IMR-90 (cell line): ENCODE results near the gene NTM. TPM values are rescaled to one million over a fixed set of nuclear protein-coding genes. Genes with fewer than 3 reads are reported as not detected.
A peak's percentile ranks its signal among the peaks of the same experiment; 100 is the strongest.

ENCODE experiments used
- ATAC-seq: fragments of 200-7000 bp; cut with Tn5 transposase; 2 replicates; pipeline ENCODE4 v1.9.1; 2020; ENCODE audit warnings: low read depth, mild to moderate bottlenecking, moderate library complexity
- BruUV-seq: library from RNA; stranded (reverse); fragments of 400-500 nt; replicated peaks from 2 replicates; lab custom pipeline; 2021; lab: Mats Ljungman, UMichigan
- CTCF ChIA-PET: fragments of 300-600 bp; formaldehyde crosslinking; extraction: SDS; loops from one replicate; lab custom pipeline; 2021; ENCODE audit warnings: antibody characterized with exemption; lab: Yijun Ruan, JAX
- POLR2A ChIA-PET: fragments of 300-600 bp; sonication (Branson Sonifier 250); formaldehyde crosslinking; loops from one replicate; lab custom pipeline; 2022; ENCODE audit warnings: antibody characterized with exemption; ENCODE audit not compliant: unreplicated experiment; lab: Charles Lee
- DNase-seq: peaks from one replicate; pipeline ENCODE4 v3.0.0; 2013
- H2AFZ ChIP-seq: replicated peaks from 2 replicates; pipeline ENCODE3; 2013; ENCODE audit warnings: low read length, mild to moderate bottlenecking; ENCODE audit not compliant: poor library complexity
- H2AK5ac ChIP-seq: 2 replicates; pipeline ENCODE4 v1.6.1; 2013; ENCODE audit warnings: low read depth, low read length, inconsistent platforms
- H2AK9ac ChIP-seq: replicated peaks from 2 replicates; pipeline ENCODE3; 2013; ENCODE audit warnings: mild to moderate bottlenecking, low read depth, low read length, moderate library complexity; ENCODE audit not compliant: poor library complexity
- H2BK120ac ChIP-seq: 2 replicates; pipeline ENCODE4 v1.6.1; 2013; ENCODE audit warnings: low read depth, low read length, inconsistent platforms
- H2BK15ac ChIP-seq: 3 replicates; pipeline ENCODE4 v1.6.1; 2013; ENCODE audit warnings: low read depth, low read length, inconsistent platforms
- H2BK20ac ChIP-seq: 2 replicates; pipeline ENCODE4 v1.6.1; 2013; ENCODE audit warnings: low read depth, mild to moderate bottlenecking, inconsistent platforms, low read length, moderate library complexity
- H2BK5ac ChIP-seq: 2 replicates; pipeline ENCODE4 v1.6.1; 2013; ENCODE audit warnings: mild to moderate bottlenecking, low read depth, low read length, inconsistent platforms; ENCODE audit not compliant: poor library complexity, severe bottlenecking
- H3K14ac ChIP-seq: replicated peaks from 2 replicates; pipeline ENCODE4 v1.6.1; 2013; ENCODE audit warnings: low read depth, low read length, inconsistent platforms
- H3K18ac ChIP-seq: 2 replicates; pipeline ENCODE4 v1.6.1; 2013; ENCODE audit warnings: low read depth, low read length, control low read depth
- H3K23ac ChIP-seq: 2 replicates; pipeline ENCODE4 v1.6.1; 2013; ENCODE audit warnings: low read depth, low read length, inconsistent platforms
- H3K27ac ChIP-seq: 2 replicates; pipeline ENCODE4 v1.5.1; 2013; ENCODE audit warnings: mild to moderate bottlenecking, control low read depth, low read length; ENCODE audit not compliant: insufficient read depth
- H3K27me3 ChIP-seq: 2 replicates; pipeline ENCODE4 v1.6.1; 2013; ENCODE audit warnings: low read length; ENCODE audit not compliant: control insufficient read depth, insufficient read depth
- H3K36me3 ChIP-seq: 2 replicates; pipeline ENCODE4 v1.6.1; 2013; ENCODE audit warnings: low read length, mixed read lengths; ENCODE audit not compliant: control insufficient read depth, insufficient read depth
- H3K4ac ChIP-seq: 2 replicates; pipeline ENCODE4 v1.6.1; 2013; ENCODE audit warnings: low read depth, low read length, inconsistent platforms
- H3K4me1 ChIP-seq: 2 replicates; pipeline ENCODE4 v1.6.1; 2013; ENCODE audit warnings: low read length, mixed read lengths; ENCODE audit not compliant: control insufficient read depth, insufficient read depth
- H3K4me2 ChIP-seq: 2 replicates; pipeline ENCODE4 v1.6.1; 2013; ENCODE audit warnings: low read depth, mild to moderate bottlenecking, control low read depth, low read length, moderate library complexity
- H3K4me3 ChIP-seq: 2 replicates; pipeline ENCODE4 v1.5.1; 2013; ENCODE audit warnings: low read depth, mild to moderate bottlenecking, control low read depth, low read length, moderate library complexity; ENCODE audit not compliant: insufficient read depth
- H3K56ac ChIP-seq: 2 replicates; pipeline ENCODE4 v1.6.1; 2013; ENCODE audit warnings: low read length, inconsistent platforms; ENCODE audit not compliant: insufficient read depth; ENCODE audit errors: extremely low read depth
- H3K79me1 ChIP-seq, 2 experiments: 2 replicates each; pipeline ENCODE4 v1.6.1; 2013; ENCODE audit warnings: low read length in 2 of 2, inconsistent platforms in 1 of 2, low read depth in 1 of 2
- H3K9ac ChIP-seq: 2 replicates; pipeline ENCODE4 v1.6.1; 2013; ENCODE audit warnings: low read depth, low read length, control low read depth
- H3K9me1 ChIP-seq: 2 replicates; pipeline ENCODE4 v1.6.1; 2013; ENCODE audit warnings: low read length, inconsistent platforms; ENCODE audit not compliant: insufficient read depth
- H3K9me3 ChIP-seq: 2 replicates; pipeline ENCODE4 v1.6.1; 2013; ENCODE audit warnings: low read length; ENCODE audit not compliant: control insufficient read depth, insufficient read depth
- H4K20me1 ChIP-seq: 2 replicates; pipeline ENCODE4 v1.6.1; 2013; ENCODE audit warnings: low read length, inconsistent platforms; ENCODE audit not compliant: insufficient read depth
- H4K5ac ChIP-seq: 2 replicates; pipeline ENCODE4 v1.6.1; 2013; ENCODE audit warnings: mild to moderate bottlenecking, low read depth, low read length, control low read depth
- H4K8ac ChIP-seq, 2 experiments: 2 replicates each; pipeline ENCODE4 v1.6.1; 2013; ENCODE audit warnings: low read depth in 2 of 2, low read length in 2 of 2, control low read depth in 1 of 2, inconsistent platforms in 1 of 2
- H4K91ac ChIP-seq: 2 replicates; pipeline ENCODE4 v1.6.1; 2013; ENCODE audit warnings: low read depth, low read length, inconsistent platforms; ENCODE audit not compliant: insufficient read depth
- BHLHE40 ChIP-seq: fragments of 150-350 bp; IDR thresholded peaks from 2 replicates; pipeline ENCODE4 v1.6.1; 2016; ENCODE audit warnings: mild to moderate bottlenecking, low read depth, low read length
- ELK1 ChIP-seq: fragments of 150-350 bp; IDR thresholded peaks from 2 replicates; pipeline ENCODE4 v1.6.1; 2016; ENCODE audit warnings: low read depth, mild to moderate bottlenecking, low read length, moderate library complexity, borderline replicate concordance
- FOS ChIP-seq: fragments of 150-350 bp; IDR thresholded peaks from 2 replicates; pipeline ENCODE4 v1.6.1; 2016; ENCODE audit warnings: low read depth, low read length
- MAFK ChIP-seq: IDR thresholded peaks from 2 replicates; pipeline ENCODE4 v1.6.1; 2012; ENCODE audit warnings: low read depth, low read length, improper control_type of control experiment
- RAD21 ChIP-seq: IDR thresholded peaks from 2 replicates; pipeline ENCODE4 v1.6.1; 2012; ENCODE audit warnings: low read length, improper control_type of control experiment
- RFX5 ChIP-seq: IDR thresholded peaks from 2 replicates; pipeline ENCODE4 v1.8.0; 2012; ENCODE audit warnings: low read depth, mild to moderate bottlenecking, low read length, moderate library complexity
- WGBS, 2 experiments: methylation state at CpG; one replicate each; pipeline versions ENCODE4 v1.1.5 to v1.1.7; 2013; ENCODE audit warnings: missing lambda C conversion rate in 2 of 2; ENCODE audit not compliant: insufficient read length in 1 of 2; ENCODE audit errors: extremely low coverage in 2 of 2; 5-methylcytosine and 5-hydroxymethylcytosine counted together
- dilution Hi-C: fragments of 300-500 bp; cut with HindIII; formaldehyde crosslinking; loops from one replicate; pipeline ENCODE4 v1.14.3; 2018; ENCODE audit warnings: low sequenced_read_pairs; ENCODE audit not compliant: unreplicated experiment
- in situ Hi-C: fragments of 300-500 bp; cut with MboI; formaldehyde crosslinking; loops from 3 replicates; pipeline ENCODE4 v1.14.3; 2019; ENCODE audit warnings: low sequenced_read_pairs, inconsistent platforms, mixed read lengths
- intact Hi-C: fragments of 100-400 bp; cut with micrococcal nuclease; formaldehyde crosslinking; loops from 2 replicates; pipeline ENCODE4 v1.10.0; 2022
- polyA plus RNA-seq, 3 experiments: library from polyadenylated mRNA; depleted of rRNA; stranded (reverse); fragments of >200 nt; gene quantifications; 2 replicates each; pipeline ENCODE4 v1.2.3, GENCODE V29; 2012; ENCODE audit warnings: low replicate concordance in 1 of 3
- total RNA-seq: library from RNA; depleted of rRNA; stranded (reverse); fragments of >200 nt; gene quantifications from 2 replicates; pipeline ENCODE4 v1.2.3, GENCODE V29; 2012

NTM gene
- total and polyA plus RNA-seq, 2 of the 4 experiments (the other 2 are of a cell fraction), result 19.5 to 25.5 TPM

DNA sequence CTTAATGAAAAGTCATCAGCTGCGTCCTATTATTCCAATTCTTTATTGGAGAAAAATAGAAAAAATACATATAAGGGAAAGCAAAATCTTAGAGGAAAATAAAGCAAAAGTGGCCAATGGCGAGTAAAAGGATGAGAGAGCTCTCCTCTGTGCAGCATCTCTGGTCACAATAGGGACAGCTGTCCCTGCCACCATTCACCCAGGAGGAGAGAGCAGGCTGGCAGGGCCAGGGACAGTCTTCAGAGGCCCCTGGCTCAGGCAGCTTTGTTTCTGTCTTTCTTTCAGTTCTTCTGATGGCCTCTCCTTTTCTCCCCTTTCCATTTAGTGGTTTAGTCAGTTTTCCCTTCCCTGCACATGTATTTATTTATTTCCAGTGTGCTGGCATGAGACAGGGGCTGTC is 941.3 kb downstream of the NTM start:
- no peak overlapping the region for H3K23ac ChIP-seq
- H3K9ac ChIP-seq, result no peak overlapping the region
- no peaks in the 10 kb centered on the region for H3K9me3 ChIP-seq
- no peak overlapping the region for H2BK5ac ChIP-seq
- BruUV-seq, result no TSS peak
- no peak overlapping the region for H2BK15ac ChIP-seq
- no peak overlapping the region for H3K4me2 ChIP-seq
- H3K9me1 ChIP-seq, result peaks cover 10% of the 10 kb centered on the region; the same call in 1 of the 2 replicates
- DNase-seq (no peak), ATAC-seq (no peak; the same call in 1 of the 2 replicates)
- WGBS, 2 experiments, result no CpG with 5 or more reads among the region's 2 CpGs
- no peak overlapping the region for H3K56ac ChIP-seq
- H3K27ac ChIP-seq, result no peak overlapping the region
- no peaks in the 10 kb centered on the region; a peak in 1 of 4 replicates for H3K79me1 ChIP-seq
- H3K36me3 ChIP-seq, result no peaks in the 10 kb centered on the region
- peak overlapping the region; percentile 40 for H2AFZ ChIP-seq
- in situ Hi-C loops (loop anchor here (10.0 kb wide), 1 partner anchor 437 kb away; no protein-coding TSS in a partner anchor), dilution Hi-C loops (no loop called here), intact Hi-C loops (loop anchor here (2.0 kb wide), 3 partner anchors 185 to 445 kb away; no protein-coding TSS in a partner anchor)
- POLR2A ChIA-PET, result no interaction called here
- no peak overlapping the region for H3K14ac ChIP-seq
- no peak overlapping the region for H4K91ac ChIP-seq
- no peak overlapping the region for H3K4ac ChIP-seq
- no peaks in the 10 kb centered on the region for H4K20me1 ChIP-seq
- peak overlapping the region; percentile 10; the same call in 1 of the 2 replicates for H2BK20ac ChIP-seq
- no peaks in the 10 kb centered on the region for H3K27me3 ChIP-seq
- H3K4me1 ChIP-seq, result peaks cover 5% of the 10 kb centered on the region
- TF ChIP-seq FOS, result no peak
- TF ChIP-seq MAFK, result no peak
- TF ChIP-seq RFX5, result no peak
- TF ChIP-seq BHLHE40, result no peak
- TF ChIP-seq RAD21, result no peak
- TF ChIP-seq ELK1, result no peak
- peak overlapping the region; percentile 38 for H2AK9ac ChIP-seq
- H4K5ac ChIP-seq, result no peak overlapping the region
- no peak overlapping the region for H4K8ac ChIP-seq
- 0 out of 2 replicates have a peak overlapping the region, but pooled peaks have one; percentile 35 for H2AK5ac ChIP-seq
- H2BK120ac ChIP-seq, result peak overlapping the region; percentile 50
- CTCF ChIA-PET, result interaction anchor here (0.5 to 2.0 kb wide), 7 partner anchors 11 to 750 kb away, joined by 3 to 9 read pairs (median 4); no protein-coding TSS in a partner anchor
- no peak overlapping the region for H3K4me3 ChIP-seq
- no peak overlapping the region for H3K18ac ChIP-seq
